Activated T-cell treated with anti-CD3 and anti-CD28 coated beads, Interleukin-2, amount 50 U/mL, for 48 hours (primary cell): ENCODE measurements around the gene RNASE4.
"Not testable (repeated sequence)": the region's sequence is repeated elsewhere in the genome, so short reads cannot be mapped to it uniquely, and the experiment has no call there.

Source experiments
- DNase-seq, 2 experiments: peaks; one replicate each; pipeline ENCODE4 v3.0.0-alpha.2; 2020

The RNASE4 gene, protein sequence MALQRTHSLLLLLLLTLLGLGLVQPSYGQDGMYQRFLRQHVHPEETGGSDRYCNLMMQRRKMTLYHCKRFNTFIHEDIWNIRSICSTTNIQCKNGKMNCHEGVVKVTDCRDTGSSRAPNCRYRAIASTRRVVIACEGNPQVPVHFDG

DNA sequence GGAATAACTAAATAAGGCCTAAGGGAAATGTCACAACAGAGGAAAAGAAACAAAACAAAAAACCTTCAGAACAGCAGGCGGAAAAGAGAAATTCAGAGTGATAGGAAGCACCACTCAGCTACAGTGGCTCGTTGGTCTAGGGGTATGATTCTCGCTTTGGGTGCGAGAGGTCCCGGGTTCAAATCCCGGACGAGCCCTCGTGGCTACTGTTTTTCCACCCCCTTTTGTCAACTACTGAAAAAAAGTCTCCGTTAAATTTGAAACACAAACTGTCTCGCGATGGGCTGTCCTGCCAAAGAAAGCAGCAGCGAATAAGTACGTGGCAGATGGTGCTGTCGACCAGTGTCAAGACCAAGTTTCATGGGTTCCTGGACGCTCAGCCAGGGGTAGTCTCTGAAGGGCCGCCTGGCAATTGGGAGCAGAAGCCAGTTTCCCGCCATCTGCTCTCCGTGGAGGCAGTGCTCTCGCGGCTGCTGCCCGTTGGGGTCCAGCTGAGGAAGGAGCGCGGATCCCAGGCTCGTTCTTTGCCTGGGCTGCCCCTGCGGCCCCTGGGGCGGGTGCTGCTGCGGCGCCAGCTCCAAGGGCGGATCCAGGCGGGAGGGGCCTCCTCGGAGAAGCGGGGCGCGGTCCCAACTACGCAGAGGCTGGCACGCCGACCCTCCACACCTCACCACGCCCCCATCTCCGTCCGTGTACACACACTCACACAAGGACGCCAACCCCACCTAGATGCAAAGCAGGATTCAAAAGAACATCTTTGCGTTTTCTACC lies at the start of gene RNASE4:
RNASE4 (plus strand) TSS at position 670 of the 771 bp plus-strand sequence. CDS start 14,812 bp downstream, outside the sequence.
- peak; percentile 90 to 91 for DNase-seq

DNA sequence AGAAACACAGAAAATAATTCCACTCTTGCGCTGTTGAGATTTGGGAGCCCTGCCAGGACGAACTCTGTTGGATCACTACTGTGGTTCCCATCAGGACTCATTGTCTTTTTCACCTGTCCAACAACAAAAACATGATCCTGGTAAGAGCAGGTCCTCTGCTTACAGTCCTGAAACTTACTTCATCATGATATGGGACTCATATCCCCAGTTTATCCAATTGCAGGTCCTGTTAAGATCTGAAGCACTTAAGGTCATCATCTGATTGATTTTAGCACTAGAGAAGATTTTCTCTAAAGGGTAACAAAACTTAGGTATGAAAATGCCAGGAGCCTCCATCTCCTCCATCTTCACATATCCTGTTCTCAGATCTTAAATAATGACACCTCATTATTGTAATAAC lies 42.8 kb upstream of the RNASE4 start, which contains the start of gene OR6S1:
OR6S1 (minus strand) TSS at position 101 of the 400 bp plus-strand sequence; CDS start at position 101, 0 bp downstream.
- DNase-seq = no peak

DNA sequence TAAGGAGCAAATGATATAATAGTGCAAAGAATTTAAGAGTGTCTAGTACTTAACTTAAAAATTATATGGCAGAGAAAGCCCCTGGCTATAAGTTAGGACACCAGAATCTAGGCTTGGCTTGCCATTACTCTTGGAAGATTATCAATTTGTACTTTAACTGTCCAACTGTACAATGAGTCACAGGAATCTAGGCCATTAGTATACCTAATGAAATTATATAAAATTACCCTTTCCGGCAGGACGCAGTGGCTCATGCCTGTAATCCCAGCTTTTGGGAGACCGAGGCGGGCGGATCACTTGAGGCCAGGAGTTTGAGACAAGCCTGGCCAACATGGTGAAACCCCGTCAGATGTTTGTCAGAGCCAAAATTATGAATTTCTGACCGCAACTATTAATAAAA lies 42.2 kb upstream of the RNASE4 start:
- no peak for DNase-seq

DNA sequence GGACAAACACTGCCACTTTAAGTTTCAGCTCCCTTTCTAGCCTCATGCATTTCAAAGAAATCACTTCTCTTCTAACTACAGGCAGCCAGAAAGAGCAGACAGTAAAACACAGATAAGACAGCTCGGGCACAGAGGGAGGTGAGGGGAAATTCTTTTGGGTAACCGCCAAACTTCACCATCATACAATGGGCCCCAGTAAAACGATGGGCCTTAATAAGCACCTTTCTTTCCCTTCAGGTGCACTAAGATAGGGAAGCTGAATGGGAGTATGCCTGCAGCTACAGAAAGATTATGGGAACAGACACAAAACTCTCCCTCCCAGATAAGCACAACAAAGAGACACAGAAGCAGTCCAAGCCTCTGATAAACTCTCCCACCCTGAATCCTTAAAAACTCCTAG lies 41.6 kb upstream of the RNASE4 start:
- DNase-seq = not testable (repeated sequence)

DNA sequence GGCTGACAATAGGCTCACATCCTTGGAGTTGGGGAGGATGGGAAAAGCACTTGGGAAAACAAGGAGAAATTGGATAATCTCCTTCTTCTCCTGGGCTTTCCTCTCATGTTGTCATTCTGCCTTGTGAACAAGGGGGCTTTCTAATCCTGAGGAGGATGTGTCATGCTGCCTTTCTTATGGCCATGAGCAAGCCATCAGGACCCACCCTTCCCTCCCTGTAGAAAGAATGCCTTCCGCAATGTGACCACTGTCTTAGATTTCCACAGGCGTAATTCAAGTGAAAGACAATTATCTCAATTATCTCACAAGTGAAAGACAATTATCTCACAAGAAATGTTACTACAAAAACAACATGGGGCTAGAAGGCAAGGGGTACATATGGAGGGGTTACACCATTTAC lies 39.8 kb upstream of the RNASE4 start:
- no peak for DNase-seq

DNA sequence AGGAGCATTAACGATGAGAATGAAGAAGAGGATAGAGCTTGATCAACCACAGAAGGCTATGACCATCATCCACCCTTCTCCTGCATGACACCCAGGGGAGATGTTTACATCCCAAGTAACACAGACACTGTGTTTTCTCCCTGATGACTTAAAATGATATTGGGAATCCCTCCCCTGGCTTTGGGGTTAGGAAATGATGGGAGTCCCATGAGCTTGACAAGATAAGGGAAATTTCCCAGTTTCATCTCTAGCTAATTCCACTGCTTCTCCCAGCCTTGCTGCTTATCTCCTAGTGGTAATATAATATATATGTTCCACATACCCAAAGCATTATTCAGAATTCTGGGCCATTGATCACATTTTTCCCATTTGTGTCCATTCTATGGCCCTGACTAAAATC lies 38.9 kb upstream of the RNASE4 start:
- no peak for DNase-seq

DNA sequence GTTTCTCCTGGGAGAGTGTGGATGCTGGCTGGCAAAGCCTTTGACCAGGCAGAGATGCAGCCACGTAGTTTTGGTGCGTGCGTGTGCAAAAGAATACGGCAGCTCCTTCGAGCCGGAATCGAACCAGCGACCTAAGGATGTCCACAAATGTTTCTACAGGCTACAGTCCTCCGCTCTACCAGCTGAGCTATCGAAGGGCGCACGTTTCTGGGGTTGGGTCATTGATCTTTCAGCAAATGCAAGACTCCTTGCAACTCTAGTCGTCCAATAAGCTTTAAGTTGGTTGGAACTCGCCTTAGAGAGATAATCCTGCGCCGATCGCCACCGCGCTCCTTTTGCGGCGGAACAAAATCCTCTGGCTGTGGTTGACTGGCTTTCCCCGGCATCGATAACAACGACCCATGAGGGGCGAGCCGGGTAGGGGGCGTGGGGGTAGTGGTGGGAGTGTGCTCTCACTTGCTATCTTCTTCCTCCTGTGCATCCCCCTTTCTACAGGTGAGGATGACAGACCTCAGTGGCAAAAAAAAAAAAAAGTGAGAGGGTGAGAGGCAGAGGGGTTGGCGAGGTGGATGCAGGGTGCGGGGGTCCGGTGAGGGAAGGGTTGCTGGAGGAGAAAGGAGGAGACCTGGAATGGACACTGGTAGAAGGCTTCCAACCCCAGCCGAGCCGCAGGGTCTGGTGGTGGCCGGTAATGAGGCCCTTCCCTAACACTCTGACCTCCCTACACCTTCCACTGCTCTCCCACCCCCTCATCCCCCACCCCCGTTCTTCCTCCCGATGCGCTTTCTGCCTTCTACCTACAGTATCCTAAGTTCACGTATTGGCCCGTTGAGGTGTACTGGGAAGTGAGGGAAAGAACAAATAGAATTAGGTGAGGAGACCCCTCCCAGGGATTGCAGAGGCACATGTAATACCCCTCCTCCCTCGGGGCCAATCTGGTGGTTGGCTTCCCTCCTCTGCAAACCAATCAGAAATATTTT lies 31.1 kb upstream of the RNASE4 start:
- peak; percentile 85 for DNase-seq

DNA sequence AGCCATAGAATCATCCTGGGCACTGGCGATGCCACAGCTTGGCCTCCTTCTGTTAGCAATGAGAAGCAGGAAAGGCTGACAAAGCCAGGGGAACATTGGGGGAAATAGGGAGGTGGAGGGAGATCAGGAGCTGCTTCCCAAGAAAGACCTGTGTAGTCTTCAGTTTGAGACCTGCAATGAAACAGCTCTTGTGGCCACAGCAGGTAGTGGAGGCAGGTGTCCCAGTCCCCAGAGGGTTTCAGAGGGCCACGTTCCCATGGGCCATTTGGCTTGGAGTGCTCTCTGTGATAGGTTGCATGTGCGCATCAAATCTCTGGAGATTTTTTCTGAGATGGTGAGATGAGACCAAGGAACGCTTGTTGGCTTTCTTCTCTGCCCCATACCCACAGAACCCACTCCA lies 28.5 kb upstream of the RNASE4 start:
- DNase-seq = no peak

DNA sequence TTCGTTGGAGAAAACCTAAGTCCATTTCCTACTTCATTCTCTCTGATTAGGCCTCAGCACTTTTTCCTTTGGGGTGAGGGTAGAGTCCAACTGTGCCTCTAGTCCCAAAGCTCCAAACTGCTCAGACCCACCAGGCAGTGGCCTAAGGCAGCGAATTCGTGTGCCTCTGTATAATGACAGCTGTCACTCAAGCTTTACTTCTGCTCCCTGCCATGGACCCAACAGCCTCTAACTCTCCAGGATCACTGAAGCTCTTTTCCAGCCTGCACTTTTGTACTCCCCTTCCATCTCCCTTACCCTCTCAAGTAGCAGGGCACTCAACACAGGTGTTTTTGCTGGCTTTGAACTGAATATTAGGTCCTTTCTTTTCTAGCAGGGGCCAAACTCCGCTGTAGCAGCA lies 28.1 kb upstream of the RNASE4 start:
- DNase-seq = no peak

DNA sequence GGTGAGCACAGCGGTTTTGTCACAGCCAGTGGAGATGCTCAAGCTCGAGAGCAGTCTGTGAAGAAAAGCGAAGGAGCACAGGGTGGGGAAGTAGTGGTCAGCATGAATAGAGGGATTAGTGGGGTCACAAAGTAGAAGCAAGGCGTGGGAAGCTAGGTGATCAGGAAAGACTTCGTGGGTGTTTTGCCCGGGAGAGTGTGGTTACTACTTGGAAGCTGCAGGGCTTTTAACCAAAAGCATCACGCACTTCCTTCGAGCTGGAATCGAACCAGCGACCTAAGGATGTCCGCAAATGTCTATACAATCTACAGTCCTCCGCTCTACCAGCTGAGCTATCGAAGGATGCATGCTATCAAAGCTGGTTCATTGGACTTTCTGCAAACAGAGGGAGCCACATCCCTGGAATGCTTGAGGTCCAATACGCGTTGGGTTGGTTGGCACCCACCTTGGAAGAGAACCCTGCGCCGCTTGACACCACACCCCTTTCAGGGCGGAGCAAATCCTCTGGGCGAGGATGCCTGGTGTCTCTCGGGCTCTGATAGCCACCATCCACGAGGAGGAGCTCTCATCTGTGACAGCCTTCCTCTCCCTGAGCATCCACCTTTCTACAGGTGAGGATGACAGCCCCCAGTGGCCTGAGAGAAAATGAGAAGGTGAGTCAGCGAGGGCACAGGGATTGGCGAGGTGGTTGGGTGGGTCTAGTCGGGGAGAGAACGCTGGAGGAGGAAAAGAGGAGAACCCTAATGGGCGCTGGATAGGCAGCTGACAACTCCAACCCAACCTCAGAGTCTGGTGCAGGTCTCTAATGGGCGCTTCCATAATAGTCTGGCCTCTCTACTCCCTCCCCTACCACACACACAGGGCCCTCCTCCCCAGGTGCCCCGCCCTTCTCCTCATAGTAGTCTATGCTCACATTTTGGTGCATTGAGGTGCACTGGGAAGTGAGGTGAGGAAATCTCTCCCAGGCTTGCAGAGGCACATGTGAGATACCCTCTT lies 26.8 kb upstream of the RNASE4 start:
- peak; percentile 53 to 62 for DNase-seq

DNA sequence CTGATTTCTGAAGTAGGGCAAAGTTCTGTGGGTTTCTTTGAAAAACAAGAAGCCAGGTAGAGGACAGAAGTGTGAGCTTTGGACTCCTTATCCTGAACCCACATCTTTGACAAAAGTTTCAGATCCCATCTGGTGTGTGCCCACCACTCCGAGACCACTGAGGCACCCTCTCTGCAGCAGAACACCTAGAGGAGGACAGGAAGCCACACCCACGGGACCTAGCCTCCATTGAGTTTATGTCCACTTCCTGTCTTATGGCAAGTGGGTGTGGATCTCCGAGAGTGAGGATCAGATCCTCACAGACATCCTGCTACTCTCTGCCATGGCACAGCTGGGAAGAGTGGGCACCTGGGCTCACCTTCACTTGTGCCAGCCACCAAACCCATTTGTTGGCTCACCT lies 26.1 kb upstream of the RNASE4 start:
- no peak for DNase-seq

DNA sequence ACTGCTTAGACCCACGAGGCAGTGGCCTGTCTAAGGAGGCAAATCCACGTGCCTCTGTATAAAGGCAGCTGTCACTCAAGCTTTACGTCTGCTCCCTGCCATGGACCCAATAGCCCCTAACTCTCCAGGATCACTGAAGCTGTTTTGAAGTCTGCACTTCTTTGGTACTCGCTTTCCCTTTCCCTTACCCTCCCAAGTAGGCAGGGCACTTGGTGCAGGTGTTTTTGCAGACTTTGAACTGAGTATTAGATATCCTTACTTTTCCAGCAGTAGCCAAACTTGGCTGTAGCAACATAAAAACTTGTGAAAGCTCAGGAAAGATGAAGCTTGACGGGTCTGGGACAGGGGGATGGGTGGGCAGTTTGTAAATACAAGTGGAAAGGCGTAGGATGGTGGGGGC lies 25.0 kb upstream of the RNASE4 start:
- DNase-seq = no peak

DNA sequence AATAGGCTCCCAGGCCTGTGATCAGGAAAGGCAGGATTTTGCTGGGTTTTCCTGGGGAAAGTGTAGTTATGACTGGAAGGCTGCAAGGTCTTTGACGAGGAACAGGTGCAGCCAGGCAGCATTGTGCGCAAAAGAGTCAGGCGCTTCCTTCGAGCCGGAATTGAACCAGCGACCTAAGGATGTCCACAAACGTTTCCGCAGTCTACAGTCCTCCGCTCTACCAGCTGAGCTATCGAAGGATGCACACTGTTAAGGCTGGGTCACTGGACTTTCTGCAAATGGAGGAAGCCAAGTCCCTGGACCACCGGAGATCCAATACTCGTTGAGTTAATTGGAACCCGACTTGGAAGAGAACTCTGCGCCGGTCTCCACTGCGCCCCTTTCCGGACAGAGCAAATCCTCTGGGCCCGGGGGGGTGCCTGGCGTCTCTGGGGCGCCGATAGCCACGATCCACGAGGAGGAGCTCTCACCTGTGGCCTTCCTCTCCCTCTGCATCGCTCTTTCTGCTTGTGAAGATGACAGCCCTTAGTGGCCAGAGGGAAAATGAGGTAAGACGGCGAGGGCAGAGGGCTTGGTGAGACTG lies 24.5 kb upstream of the RNASE4 start:
- no peak for DNase-seq

DNA sequence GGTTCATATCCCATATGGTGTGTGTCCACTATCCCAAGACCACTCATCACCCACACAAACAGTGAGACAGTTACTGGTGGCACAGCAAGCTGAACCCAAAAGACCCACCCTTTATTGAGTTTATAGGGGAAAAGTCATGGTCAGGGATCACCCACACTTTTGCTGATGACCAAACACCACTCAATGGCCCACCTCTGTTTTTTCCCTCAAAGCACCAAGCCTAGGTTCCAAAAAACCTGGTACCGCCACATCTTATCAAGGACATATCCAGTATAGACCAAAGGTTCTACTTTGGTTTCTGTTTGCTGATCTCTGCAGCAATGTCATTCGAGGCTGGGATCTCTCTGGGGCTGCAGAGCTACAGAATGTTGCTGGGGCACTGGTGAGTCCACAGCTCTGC lies 23.2 kb upstream of the RNASE4 start:
- DNase-seq = no peak

DNA sequence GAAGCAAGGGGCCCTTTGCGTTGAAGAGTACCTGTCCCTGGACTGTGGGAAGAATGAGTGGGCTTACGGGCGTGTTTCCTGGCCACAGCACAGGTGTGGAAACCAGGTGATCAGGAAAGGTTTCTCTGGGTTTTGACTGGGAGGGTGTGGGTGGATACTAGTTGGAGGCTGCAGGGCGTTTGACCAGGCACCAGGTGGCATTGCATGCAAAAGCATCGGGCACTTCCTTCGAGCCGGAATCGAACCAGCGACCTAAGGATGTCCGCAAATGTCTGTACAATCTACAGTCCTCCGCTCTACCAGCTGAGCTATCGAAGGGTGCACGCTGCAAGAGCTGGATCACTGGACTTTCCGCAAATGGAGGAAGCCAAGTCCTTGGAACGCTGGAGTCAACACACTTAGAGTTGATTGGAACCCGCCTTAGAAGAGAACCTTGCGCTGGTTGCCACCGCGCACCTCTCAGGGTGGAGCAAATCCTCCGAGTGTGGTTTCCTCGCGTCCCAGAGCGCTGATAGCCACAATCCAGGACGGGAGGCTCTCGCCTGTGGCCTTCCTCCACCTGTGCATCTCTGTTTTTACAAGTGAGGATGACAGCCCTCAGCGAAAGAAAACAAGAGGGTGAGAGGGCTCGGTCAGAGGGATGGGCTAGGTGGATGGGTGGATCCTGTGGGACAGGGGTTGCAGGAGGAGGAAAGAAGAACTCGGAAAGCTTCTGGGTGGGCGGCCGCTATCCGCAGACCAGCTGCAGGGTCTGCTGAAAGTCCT lies 21.2 kb upstream of the RNASE4 start:
- DNase-seq = peak; percentile 90 to 91

DNA sequence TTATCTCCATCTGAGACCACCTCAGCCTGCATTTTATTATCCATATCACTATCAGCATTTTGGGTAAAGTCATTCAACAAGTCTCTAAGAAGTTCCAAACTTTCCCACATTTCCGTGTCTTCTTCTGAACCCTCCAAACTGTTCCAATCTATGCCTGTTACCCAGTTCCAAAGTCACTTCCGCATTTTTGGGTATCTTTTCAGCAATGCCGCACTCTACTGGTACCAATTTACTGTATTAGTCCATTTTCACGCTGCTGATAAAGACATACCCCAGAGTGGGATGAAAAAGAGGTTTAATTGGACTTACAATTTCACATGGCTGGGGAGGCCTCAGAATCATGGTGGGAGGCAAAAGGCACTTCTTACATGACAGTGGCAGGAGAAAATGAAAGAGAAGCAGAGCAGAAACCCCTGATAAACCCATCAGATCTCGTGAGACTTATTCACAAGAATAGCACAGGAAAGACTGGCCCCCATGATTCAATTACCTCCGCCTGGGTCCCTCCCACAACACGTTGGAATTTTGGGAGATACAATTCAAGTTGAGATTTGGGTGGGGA lies 17.9 kb upstream of the RNASE4 start:
- not testable (repeated sequence) for DNase-seq

DNA sequence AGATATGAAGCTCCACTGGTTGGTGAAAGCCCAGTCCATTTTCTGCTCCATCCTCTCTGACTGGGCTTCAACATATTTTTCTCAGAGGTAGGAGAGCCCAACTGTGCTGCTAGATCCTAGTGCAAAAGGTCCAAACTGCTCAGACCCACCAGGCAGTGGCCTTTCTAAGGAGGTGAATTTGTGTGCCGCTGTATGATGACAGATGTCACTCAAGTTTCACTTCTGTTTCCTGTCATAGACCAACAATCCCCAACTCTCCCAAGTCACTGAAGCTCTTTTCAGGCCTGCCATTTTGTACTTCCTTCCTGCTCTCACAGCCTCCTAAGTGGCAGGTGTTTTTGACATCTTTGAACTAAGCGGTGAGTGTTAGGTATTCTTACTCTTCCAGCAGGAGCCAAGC lies 16.4 kb upstream of the RNASE4 start:
- DNase-seq = peak; percentile 34 to 46

DNA sequence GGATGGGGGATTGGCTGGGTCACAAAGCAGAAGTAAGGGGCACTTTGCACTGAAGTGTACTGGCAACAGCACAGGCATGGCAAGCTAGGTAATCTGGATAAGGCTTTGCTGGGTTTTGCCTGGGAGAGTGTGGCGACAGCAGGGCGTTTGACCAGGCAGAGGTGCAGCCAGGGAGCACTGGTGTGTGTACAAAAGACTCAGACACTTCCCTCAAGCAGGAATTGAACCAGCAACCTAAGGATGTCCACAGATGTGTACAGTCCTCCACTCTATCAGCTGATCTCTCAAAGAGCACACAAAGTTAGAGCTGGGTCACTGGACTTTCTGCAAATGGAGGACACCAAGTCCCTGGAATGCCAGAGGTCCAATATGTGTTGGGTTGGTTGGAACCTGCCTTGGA lies 15.4 kb upstream of the RNASE4 start:
- DNase-seq = no peak

DNA sequence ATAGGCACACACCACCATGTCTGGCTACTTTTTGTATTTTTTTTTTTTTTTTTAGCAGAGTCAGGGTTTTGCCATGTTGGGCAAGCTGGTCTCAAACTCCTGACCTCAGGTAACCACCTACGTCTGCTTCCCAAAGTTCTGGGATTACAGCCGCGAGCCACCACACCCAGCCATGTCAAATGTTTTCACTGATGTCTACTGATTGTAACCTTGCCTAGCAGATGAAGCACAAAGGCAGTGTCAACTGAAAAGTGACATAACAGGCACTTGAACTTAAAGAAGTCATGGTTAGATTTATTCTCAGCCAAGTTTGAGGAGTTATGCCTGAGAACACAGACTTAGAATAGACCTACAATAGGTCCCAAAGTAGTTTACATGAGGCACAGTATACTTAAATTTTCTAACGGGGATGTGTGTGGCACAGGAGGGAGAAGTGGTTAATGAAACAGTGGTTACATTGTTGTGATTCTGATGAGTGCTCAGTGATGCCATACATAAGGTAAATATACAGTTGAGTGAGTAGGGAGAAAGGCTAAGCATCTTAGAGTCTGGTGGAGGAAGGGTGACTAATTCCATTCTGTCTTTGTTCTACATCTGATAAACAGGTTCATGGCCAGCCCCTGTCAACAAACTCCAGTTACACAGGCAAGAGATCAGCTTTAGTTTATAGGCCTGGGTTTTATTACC lies 12.6 kb upstream of the RNASE4 start:
- DNase-seq = no peak

DNA sequence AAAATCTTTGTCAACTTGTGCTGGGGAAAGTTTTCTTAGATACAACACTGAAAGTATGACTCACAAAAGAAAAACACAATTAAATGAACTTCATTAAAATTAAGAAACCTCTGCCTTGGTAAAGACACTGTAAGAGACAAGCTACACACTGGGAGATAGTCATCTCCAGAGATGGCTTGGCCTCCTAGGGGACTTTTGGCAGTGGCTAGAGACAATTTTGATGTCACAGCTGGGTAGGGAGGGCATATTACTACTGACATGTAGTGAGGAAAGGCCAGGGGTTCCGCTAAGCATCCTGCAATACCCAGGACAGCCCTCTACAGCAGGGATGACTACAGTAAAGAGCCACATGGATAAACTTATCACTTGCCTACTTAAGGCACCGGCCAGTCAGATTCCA lies 8.7 kb upstream of the RNASE4 start:
- DNase-seq = no peak
